Lower lobe of right lung (tissue), 2 donors: ENCODE measurements around the gene PPM1J. TPM values are rescaled to one million over a fixed set of nuclear protein-coding genes. Genes with fewer than 3 reads are reported as not detected.

ENCODE experiments used
- ATAC-seq, 2 donors: fragments of 200-7000 bp; cut with Tn5 transposase; one replicate each; pipeline ENCODE4 v1.9.1; 2020 to 2022; ENCODE audit warnings: mild to moderate bottlenecking in 2 of 2, moderate library complexity in 2 of 2
- DNase-seq: peaks from one replicate; pipeline ENCODE4 v3.0.0-alpha.2; 2020
- H3K27ac ChIP-seq: fragments of 200-600 bp; one replicate; pipeline ENCODE4 v1.8.0; 2022
- H3K27me3 ChIP-seq: fragments of 200-600 bp; one replicate; pipeline ENCODE4 v1.8.0; 2022; ENCODE audit warnings: low read depth
- H3K36me3 ChIP-seq: fragments of 200-600 bp; one replicate; pipeline ENCODE4 v1.8.0; 2022; ENCODE audit warnings: mild to moderate bottlenecking
- H3K4me1 ChIP-seq: fragments of 200-600 bp; one replicate; pipeline ENCODE4 v1.8.0; 2022
- H3K4me3 ChIP-seq: fragments of 200-600 bp; one replicate; pipeline ENCODE4 v1.8.0; 2022; ENCODE audit warnings: mild to moderate bottlenecking
- H3K9me3 ChIP-seq: fragments of 200-600 bp; one replicate; pipeline ENCODE4 v1.8.0; 2022
- CTCF ChIP-seq: fragments of 200-600 bp; IDR thresholded peaks from one replicate; pipeline ENCODE4 v1.8.0; 2022; ENCODE audit warnings: antibody characterized with exemption, mild to moderate bottlenecking
- intact Hi-C: fragments of 100-400 bp; cut with DNase I; formaldehyde crosslinking; loops from one replicate; pipeline ENCODE4 v1.11.0; 2022
- total RNA-seq: library from RNA; stranded (reverse); fragmentation: NEBNext Ultra II Directional; extraction: Animal tissue kit (Norgen Biotek cat#: 25700); gene quantifications from one replicate; pipeline ENCODE4 v1.2.1, GENCODE V29; 2021
- donor health status: DM: no; HTN: yes; CAD: no; lungs with severe emphysema.

Gene PPM1J
- total RNA-seq, 1 donor from 2014 or later, result 0.30 TPM

GRCh38 chr1:112693821-112694220, 21.3 kb downstream of the PPM1J start:
- Histone ChIP-seq H3K27me3 (no peaks in the 10 kb centered on the region), H3K27ac (no peak overlapping the region), H3K9me3 (no peaks in the 10 kb centered on the region), H3K4me1 (peaks cover 5% of the 10 kb centered on the region), H3K4me3 (no peak overlapping the region), H3K36me3 (peaks cover 95% of the 10 kb centered on the region)
- TF ChIP-seq CTCF, result no peak
- DNase-seq, result no peak
- intact Hi-C loops, result no loop called here
- no peak for ATAC-seq

- H3K4me1 ChIP-seq, result no peaks in the 10 kb centered on the region
- peaks cover 84% of the 10 kb centered on the region for H3K36me3 ChIP-seq
- intact Hi-C loops, result no loop called here
- no peak overlapping the region for H3K4me3 ChIP-seq
- no peak for TF ChIP-seq CTCF
- DNase-seq (no peak), ATAC-seq (no peak)
- no peaks in the 10 kb centered on the region for H3K27me3 ChIP-seq
- no peaks in the 10 kb centered on the region for H3K9me3 ChIP-seq
- H3K27ac ChIP-seq, result no peak overlapping the region
Measured at GRCh38 chr1:112692681-112693080, 22.5 kb downstream of the PPM1J start.

GRCh38 chr1:112689842-112690237, 25.3 kb downstream of the PPM1J start:
- Histone ChIP-seq H3K27me3 (no peaks in the 10 kb centered on the region), H3K36me3 (peaks cover 55% of the 10 kb centered on the region), H3K9me3 (no peaks in the 10 kb centered on the region), H3K27ac (no peak overlapping the region), H3K4me1 (no peaks in the 10 kb centered on the region), H3K4me3 (no peak overlapping the region)
- DNase-seq (no peak), ATAC-seq (no peak)
- TF ChIP-seq CTCF, result no peak
- intact Hi-C loops, result no loop called here

GRCh38 chr1:112689196-112689841, 25.8 kb downstream of the PPM1J start:
- Histone ChIP-seq H3K4me1 (no peaks in the 10 kb centered on the region), H3K9me3 (no peaks in the 10 kb centered on the region), H3K4me3 (no peak overlapping the region), H3K27ac (no peak overlapping the region), H3K36me3 (peaks cover 50% of the 10 kb centered on the region), H3K27me3 (no peaks in the 10 kb centered on the region)
- no peak for DNase-seq
- ATAC-seq, result no peak
- no peak for TF ChIP-seq CTCF
- intact Hi-C loops, result no loop called here

GRCh38 chr1:112688781-112689193, 26.3 kb downstream of the PPM1J start:
- ATAC-seq (no peak), DNase-seq (no peak)
- Histone ChIP-seq H3K4me1 (no peaks in the 10 kb centered on the region), H3K27ac (peak overlapping the region; percentile 2), H3K27me3 (no peaks in the 10 kb centered on the region), H3K4me3 (no peak overlapping the region), H3K9me3 (no peaks in the 10 kb centered on the region), H3K36me3 (peaks cover 45% of the 10 kb centered on the region)
- intact Hi-C loops, result no loop called here
- TF ChIP-seq CTCF, result no peak
